Thymus (tissue), 11 donors: ENCODE data around the gene PLA2G3. TPM values are rescaled to one million over a fixed set of nuclear protein-coding genes. Genes with fewer than 3 reads are reported as not detected.

ENCODE experiments used
- DNase-seq, 9 donors: peaks; one replicate each; pipeline ENCODE4 v3.0.0-alpha.2; 2013; ENCODE audit warnings: low spot score in 9 of 9, low read depth in 6 of 9, missing footprints in 1 of 9
- H3K27ac ChIP-seq, 2 donors: one replicate each; pipeline ENCODE4 v1.5.1; 2013; ENCODE audit warnings: control low read depth in 1 of 2, low read depth in 1 of 2, low read length in 1 of 2, mild to moderate bottlenecking in 1 of 2, moderate library complexity in 1 of 2
- H3K27me3 ChIP-seq, 2 donors: one replicate each; pipeline ENCODE4 v1.5.1; 2013; ENCODE audit warnings: low read length in 1 of 2; ENCODE audit not compliant: control insufficient read depth in 2 of 2, insufficient read depth in 1 of 2
- H3K36me3 ChIP-seq, 2 donors: one replicate each; pipeline ENCODE4 v1.5.1; 2013; ENCODE audit warnings: low read length in 1 of 2, mild to moderate bottlenecking in 1 of 2, moderate library complexity in 1 of 2; ENCODE audit not compliant: control insufficient read depth in 2 of 2, insufficient read depth in 2 of 2
- H3K4me1 ChIP-seq, 2 donors: one replicate each; pipeline ENCODE4 v1.5.1; 2013; ENCODE audit warnings: low read length in 2 of 2; ENCODE audit not compliant: control insufficient read depth in 2 of 2, insufficient read depth in 2 of 2
- H3K4me3 ChIP-seq, 2 donors: one replicate each; pipeline ENCODE4 v1.5.1; 2013; ENCODE audit warnings: low read length in 2 of 2, control low read depth in 1 of 2, mild to moderate bottlenecking in 1 of 2
- H3K9me3 ChIP-seq, 2 donors: one replicate each; pipeline ENCODE4 v1.5.1; 2013; ENCODE audit warnings: low read length in 1 of 2, mild to moderate bottlenecking in 1 of 2; ENCODE audit not compliant: control insufficient read depth in 2 of 2, insufficient read depth in 1 of 2
- WGBS: extraction: QIAGEN DNeasy Blood & Tissue Kit; methylation state at CpG from one replicate; pipeline ENCODE4 v1.1.7; 2013; 5-methylcytosine and 5-hydroxymethylcytosine counted together
- polyA plus RNA-seq: library from polyadenylated mRNA; stranded (reverse); fragments of 200-250 nt; gene quantifications from one replicate; pipeline ENCODE4 v1.2.3, GENCODE V29; 2013
- total RNA-seq: library from RNA; stranded (reverse); fragments of 120-200 nt; gene quantifications from one replicate; pipeline ENCODE4 v1.2.4, GENCODE V29; 2013
- donor health status: healthy.

Gene PLA2G3
- total and polyA plus RNA-seq, 2 donors: 0.39 to 0.42 TPM

DNA sequence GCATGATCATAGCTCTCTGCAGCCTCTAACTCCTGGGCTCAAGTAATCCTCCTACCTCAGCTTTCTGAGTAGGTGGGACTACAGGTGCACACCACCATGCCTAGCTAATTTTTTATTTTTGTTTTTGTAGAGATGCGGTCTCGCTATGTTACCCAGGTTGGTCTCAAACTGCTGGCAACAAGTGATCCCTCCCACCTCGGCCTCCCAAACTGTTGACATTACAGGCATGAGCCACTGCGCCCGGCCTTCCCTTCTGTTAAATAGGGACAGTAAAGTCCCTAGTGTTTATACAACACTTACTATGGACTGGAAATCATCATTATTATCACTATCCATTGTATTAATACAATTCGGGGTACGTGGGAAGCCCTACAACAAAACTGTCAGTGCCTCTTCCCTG is 45.6 kb downstream of the PLA2G3 start:
- Histone ChIP-seq H3K27me3 (no peaks in the 10 kb centered on the region), H3K4me3 (no peak overlapping the region), H3K27ac (no peak overlapping the region), H3K4me1 (no peaks in the 10 kb centered on the region), H3K9me3 (no peaks in the 10 kb centered on the region), H3K36me3 (peaks cover 14 to 58% of the 10 kb centered on the region in 2 donors)
- DNase-seq: no peak
- over 99% methylated on average over 7 of the region's 7 CpGs for WGBS

DNA sequence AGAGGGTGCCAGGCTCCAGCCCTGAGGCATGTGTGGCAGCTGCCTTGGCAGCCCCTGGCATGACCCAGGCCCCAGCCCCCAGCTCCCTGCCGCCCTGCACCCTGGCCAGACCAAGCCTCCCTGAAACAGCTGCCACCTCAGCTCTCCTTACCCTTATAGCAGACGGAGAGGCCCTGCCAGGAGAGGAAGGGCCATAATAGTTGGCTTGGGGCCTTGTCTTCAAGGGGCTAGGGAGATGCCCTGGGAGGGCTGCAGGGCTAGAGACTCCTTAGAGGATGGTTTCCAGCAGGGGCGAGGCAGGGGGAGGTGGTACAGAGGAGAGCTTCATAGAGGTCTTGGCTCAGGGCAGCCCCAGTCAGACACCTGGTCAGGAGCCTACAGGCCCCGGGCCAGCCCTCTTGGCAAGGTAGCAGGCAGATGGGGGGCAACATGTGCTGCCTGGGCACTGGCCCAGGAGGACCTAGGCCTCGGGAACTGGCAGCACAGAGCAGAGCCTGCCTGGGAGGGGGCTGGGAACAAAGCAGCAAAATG is 46.2 kb downstream of the PLA2G3 start:
- WGBS: 99% methylated on average over 5 of the region's 5 CpGs
- Histone ChIP-seq H3K4me3 (no peak overlapping the region), H3K27ac (no peak overlapping the region), H3K27me3 (no peaks in the 10 kb centered on the region), H3K36me3 (peaks cover 12 to 53% of the 10 kb centered on the region in 2 donors), H3K4me1 (no peaks in the 10 kb centered on the region), H3K9me3 (no peaks in the 10 kb centered on the region)
- no peak for DNase-seq

- Histone ChIP-seq H3K9me3 (no peaks in the 10 kb centered on the region), H3K36me3 (peaks cover 19 to 55% of the 10 kb centered on the region in 2 donors), H3K27me3 (no peaks in the 10 kb centered on the region), H3K27ac (no peak overlapping the region), H3K4me3 (no peak overlapping the region), H3K4me1 (no peaks in the 10 kb centered on the region)
- WGBS: 97% methylated on average over 33 of the region's 33 CpGs
- no peak for DNase-seq
Observed at GRCh38 chr22:31093086-31093850, 47.0 kb downstream of the PLA2G3 start.

GRCh38 chr22:31092161-31092560 is 48.1 kb downstream of the PLA2G3 start:
- Histone ChIP-seq H3K4me1 (no peaks in the 10 kb centered on the region), H3K4me3 (no peak overlapping the region), H3K27ac (no peak overlapping the region), H3K27me3 (no peaks in the 10 kb centered on the region), H3K36me3 (peaks cover 14 to 60% of the 10 kb centered on the region in 2 donors), H3K9me3 (no peaks in the 10 kb centered on the region)
- WGBS: 99% methylated on average over 9 of the region's 9 CpGs
- DNase-seq: no peak

GRCh38 chr22:31091106-31091975 is 49.0 kb downstream of the PLA2G3 start:
- 98% methylated on average over 29 of the region's 29 CpGs for WGBS
- H3K4me3 ChIP-seq: no peak overlapping the region
- H3K27ac ChIP-seq: no peak overlapping the region

DNA sequence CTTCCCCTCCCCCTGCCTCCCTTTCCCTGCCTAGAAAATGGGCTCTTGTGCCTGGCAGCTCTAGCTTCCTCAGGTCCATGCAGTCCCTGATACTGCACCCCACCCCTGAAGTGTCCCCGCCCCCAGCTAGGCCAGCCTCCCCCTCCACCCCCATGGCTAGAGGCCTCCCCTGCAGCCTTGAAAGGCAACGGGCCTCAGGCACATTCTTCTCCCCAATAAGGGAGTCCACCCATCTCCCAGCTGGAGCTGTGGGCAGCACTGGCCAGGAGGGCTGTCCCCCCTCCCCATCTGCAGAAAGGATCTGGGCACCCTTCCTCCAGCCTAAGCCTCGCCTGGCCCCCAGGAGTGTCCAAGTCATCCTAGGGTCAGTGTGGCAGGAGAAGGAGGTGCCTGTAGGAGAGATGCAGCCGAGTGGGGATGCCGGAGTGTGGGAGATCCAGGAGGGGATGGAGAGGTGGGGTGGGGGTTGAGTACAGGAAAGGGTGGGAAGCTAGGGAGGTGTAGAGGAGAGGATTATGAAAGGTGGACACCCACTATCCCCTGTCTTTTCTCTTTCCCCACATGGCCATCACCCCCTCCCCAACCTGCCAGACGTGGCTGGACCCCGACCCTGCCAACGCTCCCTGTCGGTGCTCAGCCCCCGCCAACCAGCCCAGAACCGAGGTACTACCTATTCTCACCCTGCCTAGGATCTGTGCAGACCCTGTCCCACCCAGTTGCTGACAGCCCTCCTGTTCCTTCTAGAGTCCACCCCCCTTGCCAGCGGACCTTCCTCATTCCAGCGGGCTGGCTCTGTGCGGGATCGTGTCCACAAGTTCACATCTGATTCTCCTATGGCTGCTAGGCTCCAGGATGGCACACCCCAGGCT is 49.9 kb downstream of the PLA2G3 start:
- WGBS: 96% methylated on average over 15 of the region's 15 CpGs

More at GRCh38 chr22:31091106-31091975, 49.0 kb downstream of the PLA2G3 start:
- no peaks in the 10 kb centered on the region for H3K27me3 ChIP-seq
- no peak for DNase-seq
- no peaks in the 10 kb centered on the region for H3K4me1 ChIP-seq
- H3K9me3 ChIP-seq: no peaks in the 10 kb centered on the region
- peaks cover 11 to 64% of the 10 kb centered on the region in 2 donors for H3K36me3 ChIP-seq

GRCh38 chr22:31089160-31090100 is 50.9 kb downstream of the PLA2G3 start:
- Histone ChIP-seq H3K27me3 (no peaks in the 10 kb centered on the region), H3K4me3 (no peak overlapping the region), H3K27ac (no peak overlapping the region), H3K4me1 (peaks cover under 1 to 10% of the 10 kb centered on the region in 2 donors), H3K9me3 (no peaks in the 10 kb centered on the region), H3K36me3 (peaks cover 11 to 53% of the 10 kb centered on the region in 2 donors)
- WGBS: 74% methylated on average over 9 of the region's 9 CpGs
- DNase-seq: no peak

More for the DNA sequence above, 49.9 kb downstream of the PLA2G3 start:
- Histone ChIP-seq H3K27ac (no peak overlapping the region), H3K27me3 (no peaks in the 10 kb centered on the region), H3K4me1 (peaks cover 0 to 3% of the 10 kb centered on the region in 2 donors), H3K9me3 (no peaks in the 10 kb centered on the region), H3K4me3 (no peak overlapping the region), H3K36me3 (peaks cover 11 to 58% of the 10 kb centered on the region in 2 donors)
- DNase-seq: no peak
